Measurements from ENCODE around the gene TES. TPM values are rescaled to one million over a fixed set of nuclear protein-coding genes. Genes with fewer than 3 reads are reported as not detected.

The TES gene
- total RNA-seq, 4 donors from 2014 or later, result 77.4 to 119 (median 115) TPM

GRCh38 chr7:116271963-116272886 is 61.9 kb downstream of the TES start:
- no peaks in the 10 kb centered on the region for H3K9me3 ChIP-seq
- 49 to 66% methylated on average over 3 to 4 of the region's 4 CpGs for WGBS, 2 donors (ENCODE audit: low coverage in 1 of 2)
- H3K27ac ChIP-seq, result peak overlapping the region; percentile 74 to 83 (median 80)
- no peaks in the 10 kb centered on the region for H3K27me3 ChIP-seq
- intact Hi-C loops (cut with DNase I; ENCODE audit: low total_unique reads), result no loop called here
- H3K36me3 ChIP-seq, result no peaks in the 10 kb centered on the region
- peak; percentile 21 for DNase-seq
- peaks cover 11 to 45% (median 25%) of the 10 kb centered on the region in 4 donors for H3K4me1 ChIP-seq
- TF ChIP-seq CTCF (IDR thresholded peaks at IDR 0.05) (no peak), EP300 (IDR thresholded peaks at IDR 0.05; ENCODE audit: low read depth) (peak; percentile 81), POLR2AphosphoS5 (IDR thresholded peaks at IDR 0.05) (peak; percentile 84 to 94 (median 87))
- H3K4me3 ChIP-seq, result no peak overlapping the region
- in situ Hi-C loops (cut with MboI; ENCODE audit: low pct_ligation_motif_present in 1 of 4, low pct_unique_long_range_greater_than_20kb in 1 of 4, low sequenced_read_pairs in 3 of 4), result loop anchor here in 2 of 4 donors (25.0 kb wide), 2 partner anchors 315 to 540 kb away; no protein-coding TSS in a partner anchor

GRCh38 chr7:116273283-116273917 is 63.1 kb downstream of the TES start:
- Histone ChIP-seq H3K4me1 (peaks cover 11 to 44% (median 25%) of the 10 kb centered on the region in 4 donors), H3K36me3 (no peaks in the 10 kb centered on the region), H3K27me3 (no peaks in the 10 kb centered on the region), H3K27ac (peak overlapping the region in 3 of 4 donors; percentile 79 to 83 (median 81)), H3K4me3 (no peak overlapping the region), H3K9me3 (no peaks in the 10 kb centered on the region)
- DNase-seq, result no peak
- intact Hi-C loops (cut with DNase I; ENCODE audit: low total_unique reads), result no loop called here
- 28 to 62% methylated on average over 4 of the region's 4 CpGs for WGBS, 2 donors (ENCODE audit: low coverage in 1 of 2)
- no peak for TF ChIP-seq CTCF (IDR thresholded peaks at IDR 0.05)
- TF ChIP-seq EP300 (IDR thresholded peaks at IDR 0.05; ENCODE audit: low read depth), result no peak
- no peak for TF ChIP-seq POLR2A (IDR thresholded peaks at IDR 0.05)
- TF ChIP-seq POLR2AphosphoS5 (IDR thresholded peaks at IDR 0.05), result no peak
- in situ Hi-C loops (cut with MboI; ENCODE audit: low pct_ligation_motif_present in 1 of 4, low pct_unique_long_range_greater_than_20kb in 1 of 4, low sequenced_read_pairs in 3 of 4), result loop anchor here in 2 of 4 donors (25.0 kb wide), 2 partner anchors 314 to 539 kb away; no protein-coding TSS in a partner anchor

- H3K27ac ChIP-seq, result peak overlapping the region in 2 of 4 donors; percentile 81 to 83
- intact Hi-C loops (cut with DNase I; ENCODE audit: low total_unique reads), result no loop called here
- 84 to 100% methylated on average over 1 of the region's 1 CpG for WGBS, 2 donors (ENCODE audit: low coverage in 1 of 2)
- DNase-seq, result no peak
- H3K4me1 ChIP-seq, result peaks cover 11 to 39% (median 23%) of the 10 kb centered on the region in 4 donors
- no peaks in the 10 kb centered on the region for H3K9me3 ChIP-seq
- TF ChIP-seq POLR2AphosphoS5 (IDR thresholded peaks at IDR 0.05) (no peak), POLR2A (IDR thresholded peaks at IDR 0.05) (no peak), CTCF (IDR thresholded peaks at IDR 0.05) (no peak), EP300 (IDR thresholded peaks at IDR 0.05; ENCODE audit: low read depth) (no peak)
- no peak overlapping the region for H3K4me3 ChIP-seq
- no peaks in the 10 kb centered on the region for H3K36me3 ChIP-seq
- H3K27me3 ChIP-seq, result no peaks in the 10 kb centered on the region
- in situ Hi-C loops (cut with MboI; ENCODE audit: low pct_ligation_motif_present in 1 of 4, low pct_unique_long_range_greater_than_20kb in 1 of 4, low sequenced_read_pairs in 3 of 4), result loop anchor here in 2 of 4 donors (25.0 kb wide), 2 partner anchors 313 to 538 kb away; no protein-coding TSS in a partner anchor
Measured at GRCh38 chr7:116273918-116274301, 63.6 kb downstream of the TES start.

GRCh38 chr7:116277070-116277469 is 66.7 kb downstream of the TES start:
- Histone ChIP-seq H3K27ac (no peak overlapping the region), H3K4me3 (no peak overlapping the region), H3K27me3 (no peaks in the 10 kb centered on the region), H3K36me3 (no peaks in the 10 kb centered on the region), H3K9me3 (no peaks in the 10 kb centered on the region), H3K4me1 (peaks cover 0 to 7% (median 3%) of the 10 kb centered on the region in 4 donors)
- DNase-seq, result no peak
- intact Hi-C loops (cut with DNase I; ENCODE audit: low total_unique reads), result no loop called here
- in situ Hi-C loops (cut with MboI; ENCODE audit: low pct_ligation_motif_present in 1 of 4, low pct_unique_long_range_greater_than_20kb in 1 of 4, low sequenced_read_pairs in 3 of 4), result no loop called here
- no peak for TF ChIP-seq POLR2A (IDR thresholded peaks at IDR 0.05)
- no peak for TF ChIP-seq POLR2AphosphoS5 (IDR thresholded peaks at IDR 0.05)
- TF ChIP-seq CTCF (IDR thresholded peaks at IDR 0.05), result no peak
- TF ChIP-seq EP300 (IDR thresholded peaks at IDR 0.05; ENCODE audit: low read depth), result no peak

Data from transverse colon (tissue), 4 donors.